Kidney capillary endothelial cell (primary cell): ENCODE measurements around the gene ANO9.
"Not testable (repeated sequence)": the region's sequence is repeated elsewhere in the genome, so short reads cannot be mapped to it uniquely, and the experiment has no call there.

Source experiments
- DNase-seq: peaks from one replicate; pipeline ENCODE4 v3.0.0-alpha.2; 2018; ENCODE audit warnings: low spot score

The ANO9 gene

GRCh38 chr11:434496-434895, 7.3 kb downstream of the ANO9 start:
- no peak for DNase-seq

- no peak for DNase-seq
These were observed 8.2 kb downstream of the ANO9 start for GRCh38 chr11:433641-434040.

- no peak for DNase-seq
These were observed 8.7 kb downstream of the ANO9 start for GRCh38 chr11:433111-433510.

- no peak for DNase-seq
These were observed 9.2 kb downstream of the ANO9 start for GRCh38 chr11:432501-433100.

GRCh38 chr11:431921-432320, 9.9 kb downstream of the ANO9 start:
- DNase-seq: no peak

- DNase-seq: no peak
These were observed 11.8 kb downstream of the ANO9 start for GRCh38 chr11:429931-430456.

- no peak for DNase-seq
These were observed 12.4 kb downstream of the ANO9 start for GRCh38 chr11:429391-429790.

- DNase-seq: no peak
These were observed 13.5 kb downstream of the ANO9 start for GRCh38 chr11:428295-428694.

GRCh38 chr11:426851-427250, 15.0 kb downstream of the ANO9 start:
- DNase-seq: no peak

- DNase-seq: no peak
These were observed 16.5 kb downstream of the ANO9 start for GRCh38 chr11:425301-425700.

GRCh38 chr11:424766-425165, 17.0 kb downstream of the ANO9 start:
- not testable (repeated sequence) for DNase-seq

- no peak for DNase-seq
These were observed 17.6 kb downstream of the ANO9 start for GRCh38 chr11:424232-424631.

- DNase-seq: no peak
These were observed 19.6 kb downstream of the ANO9 start for GRCh38 chr11:422249-422656.

GRCh38 chr11:420911-421321, 20.9 kb downstream of the ANO9 start:
- DNase-seq: no peak

- no peak for DNase-seq
These were observed 21.5 kb downstream of the ANO9 start for GRCh38 chr11:420054-420910.

GRCh38 chr11:419248-420005, 22.4 kb downstream of the ANO9 start:
- DNase-seq: no peak

GRCh38 chr11:418343-419247, 23.2 kb downstream of the ANO9 start:
- DNase-seq: no peak

GRCh38 chr11:417652-418342, 24.0 kb downstream of the ANO9 start:
- DNase-seq: no peak

GRCh38 chr11:416757-417621, 24.8 kb downstream of the ANO9 start:
- peak; percentile 46 for DNase-seq
